ENCODE measurements around the gene NT5C2.

The NT5C2 gene

DNA sequence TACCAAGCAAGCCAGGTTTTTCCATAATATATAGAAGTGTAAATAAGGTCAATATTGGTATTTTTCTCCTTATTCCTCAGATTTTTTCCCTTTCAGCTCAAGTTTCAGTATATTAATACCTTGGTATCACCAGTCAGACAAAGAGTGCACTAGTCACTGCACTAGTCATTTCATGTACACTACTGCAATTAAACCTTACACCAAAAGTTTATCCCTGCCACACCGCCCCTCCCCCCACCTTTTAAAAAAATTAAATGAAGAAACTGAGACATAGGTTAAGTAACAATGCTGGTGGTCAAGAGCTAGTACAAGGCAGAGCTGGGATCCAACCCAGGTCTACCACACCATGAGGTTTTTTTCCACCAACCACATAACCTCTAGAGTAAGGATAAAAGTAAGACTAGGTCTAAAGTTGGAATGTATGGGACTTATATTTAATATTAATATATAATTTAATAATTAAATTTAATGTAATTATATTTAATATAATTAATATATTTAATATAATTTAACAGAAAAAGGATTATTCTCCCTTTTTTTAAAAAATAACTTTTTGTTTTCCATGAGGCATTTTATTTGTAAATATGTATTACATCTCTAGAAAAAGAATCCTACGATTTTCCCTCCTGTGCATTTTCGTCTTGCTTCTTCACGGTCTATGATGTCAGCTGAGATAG lies 68.5 kb downstream of the NT5C2 start:
- DNase-seq (ENCODE audit: low read depth): no peak

DNA sequence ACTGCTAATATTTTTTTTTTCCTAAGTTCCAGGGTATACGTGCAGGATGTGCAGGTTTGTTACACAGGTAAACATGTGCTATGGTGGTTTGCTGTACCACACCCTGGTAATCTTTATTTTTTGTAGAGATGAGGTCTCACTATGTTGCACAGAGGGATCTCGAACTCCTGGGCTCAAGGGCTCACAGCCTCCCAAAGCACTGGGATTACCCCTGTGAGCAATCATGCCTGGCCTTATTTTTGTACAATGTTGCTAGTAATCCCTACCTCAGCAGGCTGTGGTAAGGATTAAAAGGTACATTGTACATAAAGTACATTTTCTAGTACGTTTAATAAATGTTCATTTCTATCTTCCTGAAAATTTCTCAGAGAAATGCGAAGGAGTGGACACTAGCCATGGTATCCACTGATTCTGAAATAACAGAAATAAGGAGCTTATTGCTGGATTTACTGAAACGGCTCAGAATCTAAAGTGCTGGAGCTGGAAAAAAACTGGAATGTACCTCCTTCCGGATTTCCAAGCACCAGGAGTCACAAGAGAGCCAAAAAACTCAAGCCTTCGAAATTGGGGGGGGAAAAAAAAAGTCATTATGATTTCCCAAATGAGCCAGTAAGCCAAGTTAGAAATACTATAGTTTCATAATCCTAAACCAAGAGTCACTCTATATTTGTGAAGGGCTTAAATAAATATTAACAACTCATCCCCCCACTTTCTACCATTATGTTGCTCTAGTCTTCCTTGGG lies 69.6 kb downstream of the NT5C2 start:
- no peak for DNase-seq (ENCODE audit: low read depth)

DNA sequence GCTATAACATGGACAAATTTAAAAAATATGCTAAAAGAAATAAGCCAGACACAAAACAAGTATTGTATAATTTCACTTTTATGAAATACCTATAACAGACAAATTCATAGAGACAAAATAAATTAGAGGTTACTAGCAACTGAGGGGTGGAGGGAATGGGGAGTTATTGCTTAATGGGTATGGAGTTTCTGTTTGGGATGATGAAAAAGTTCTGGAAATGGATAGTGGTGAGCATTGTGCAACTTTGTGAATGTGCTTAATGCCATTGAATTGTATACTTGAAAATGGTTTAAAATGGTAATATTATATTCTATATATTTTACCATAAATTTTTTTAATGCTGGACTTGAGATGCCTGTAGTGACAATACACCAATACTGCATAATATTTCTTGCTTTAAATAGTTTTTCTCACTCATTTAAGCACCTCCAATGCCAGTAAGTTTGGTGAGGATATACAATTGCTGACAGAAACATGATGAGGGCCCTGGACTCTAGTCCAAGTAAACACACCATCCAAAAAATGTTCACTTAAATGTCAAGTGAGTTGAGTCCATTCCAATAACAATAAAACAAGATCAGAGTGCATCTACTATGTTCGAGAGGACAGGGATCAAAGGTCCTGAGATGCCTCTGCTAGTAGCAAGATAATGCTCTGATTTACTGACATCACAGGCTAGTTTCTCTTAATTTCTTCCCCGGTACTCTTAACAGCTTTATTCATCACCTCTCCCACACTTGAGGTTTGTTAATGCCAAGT lies 71.9 kb downstream of the NT5C2 start:
- no peak for DNase-seq (ENCODE audit: low read depth)

DNA sequence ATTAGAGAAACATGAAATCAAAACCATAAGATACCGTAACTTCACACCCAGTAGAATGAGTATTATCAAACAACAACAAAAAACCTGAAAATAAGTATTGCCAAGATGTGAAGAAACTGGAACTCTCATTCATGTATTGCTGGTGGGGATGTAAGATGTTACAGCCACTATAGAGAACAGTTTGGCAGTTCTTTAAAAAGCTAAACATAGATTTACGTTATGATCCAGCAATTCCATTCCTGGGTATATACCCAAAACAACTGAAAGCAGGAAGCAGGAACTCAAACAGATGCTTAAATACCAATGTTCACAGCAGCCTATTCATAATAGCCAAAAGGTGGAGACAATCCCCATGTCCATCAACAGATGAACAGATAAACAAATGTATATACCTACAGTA lies 72.5 kb downstream of the NT5C2 start:
- no peak for DNase-seq (ENCODE audit: low read depth)

DNA sequence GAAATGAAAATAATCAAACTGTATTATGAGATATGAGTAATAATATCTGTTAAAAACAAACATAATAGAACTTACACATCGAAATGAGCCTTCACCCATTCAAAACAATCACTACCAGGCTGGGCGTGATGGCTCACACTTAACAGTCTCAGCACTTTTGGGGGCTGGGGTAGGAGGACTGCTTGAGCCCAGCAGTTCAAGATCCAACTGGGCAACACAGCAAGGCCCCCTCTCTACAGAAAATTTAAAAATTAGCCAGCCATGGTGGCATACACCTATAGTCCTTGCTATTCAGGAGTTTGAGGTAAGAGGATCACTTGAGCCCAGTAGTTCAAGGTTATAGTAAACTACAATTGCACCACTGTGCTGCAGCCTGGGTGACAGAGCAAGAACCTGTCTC lies 75.8 kb downstream of the NT5C2 start:
- DNase-seq (ENCODE audit: low read depth): no peak

DNA sequence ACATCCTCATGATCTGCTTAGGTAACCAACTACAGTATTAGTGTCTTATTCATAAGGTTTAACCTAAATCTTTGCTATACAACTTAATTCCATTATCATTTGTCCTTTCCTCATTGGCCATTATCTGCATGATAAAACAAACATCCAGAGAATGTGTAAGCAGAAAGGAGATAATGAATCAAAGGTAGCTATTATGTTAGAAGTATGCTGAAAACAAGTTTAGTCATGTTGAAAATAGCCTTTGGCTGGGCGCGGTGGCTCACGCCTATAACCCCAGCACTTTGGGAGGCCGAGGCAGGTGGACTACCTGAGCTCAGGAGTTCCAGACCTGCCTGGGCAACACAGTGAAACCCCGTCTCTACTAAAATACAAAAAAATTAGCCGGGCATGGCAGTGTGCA lies 78.2 kb downstream of the NT5C2 start:
- DNase-seq (ENCODE audit: low read depth): no peak

DNA sequence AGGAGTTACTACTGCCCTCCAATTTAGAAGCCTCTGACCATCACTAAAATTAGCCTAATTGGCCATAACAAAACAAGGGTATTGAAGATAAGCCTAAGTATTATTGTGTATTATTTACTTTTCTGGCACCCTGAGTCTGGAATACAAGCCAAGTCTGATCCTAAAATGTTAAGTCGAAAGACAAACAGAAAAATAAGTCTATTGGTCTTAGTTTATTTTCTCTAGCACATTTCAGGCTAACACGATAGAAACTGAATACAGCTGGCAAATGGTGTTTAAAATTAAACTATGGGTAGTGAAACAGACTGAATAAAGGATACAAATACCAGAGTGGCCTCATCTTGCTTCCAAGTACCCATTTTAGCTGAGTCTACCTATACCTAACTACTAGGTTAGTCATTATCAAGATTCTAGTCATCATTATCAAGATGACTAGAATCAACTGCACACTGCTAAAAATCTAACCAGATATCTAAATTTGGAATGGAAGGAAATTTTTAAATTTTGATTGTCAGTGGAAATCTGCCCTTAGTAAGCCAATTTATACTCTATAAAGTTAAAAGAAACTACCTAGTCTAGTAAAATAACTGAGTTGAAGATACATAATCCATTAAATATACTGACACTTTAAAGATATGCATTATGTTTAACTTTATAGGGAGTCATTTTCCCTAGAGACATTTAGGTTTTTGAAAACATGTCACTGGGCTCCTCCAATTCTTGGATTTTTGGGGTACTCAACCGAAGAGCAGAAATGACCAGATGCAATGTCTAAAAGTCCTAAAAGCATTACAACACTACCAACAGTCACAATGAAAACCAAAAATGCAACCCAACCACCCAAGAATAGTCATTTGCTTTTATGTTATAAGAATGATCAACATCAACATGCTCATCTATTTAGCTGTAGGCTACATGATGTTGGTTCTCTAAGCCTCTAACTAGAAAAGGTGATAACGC lies 80.9 kb downstream of the NT5C2 start:
- DNase-seq (ENCODE audit: low read depth): no peak

DNA sequence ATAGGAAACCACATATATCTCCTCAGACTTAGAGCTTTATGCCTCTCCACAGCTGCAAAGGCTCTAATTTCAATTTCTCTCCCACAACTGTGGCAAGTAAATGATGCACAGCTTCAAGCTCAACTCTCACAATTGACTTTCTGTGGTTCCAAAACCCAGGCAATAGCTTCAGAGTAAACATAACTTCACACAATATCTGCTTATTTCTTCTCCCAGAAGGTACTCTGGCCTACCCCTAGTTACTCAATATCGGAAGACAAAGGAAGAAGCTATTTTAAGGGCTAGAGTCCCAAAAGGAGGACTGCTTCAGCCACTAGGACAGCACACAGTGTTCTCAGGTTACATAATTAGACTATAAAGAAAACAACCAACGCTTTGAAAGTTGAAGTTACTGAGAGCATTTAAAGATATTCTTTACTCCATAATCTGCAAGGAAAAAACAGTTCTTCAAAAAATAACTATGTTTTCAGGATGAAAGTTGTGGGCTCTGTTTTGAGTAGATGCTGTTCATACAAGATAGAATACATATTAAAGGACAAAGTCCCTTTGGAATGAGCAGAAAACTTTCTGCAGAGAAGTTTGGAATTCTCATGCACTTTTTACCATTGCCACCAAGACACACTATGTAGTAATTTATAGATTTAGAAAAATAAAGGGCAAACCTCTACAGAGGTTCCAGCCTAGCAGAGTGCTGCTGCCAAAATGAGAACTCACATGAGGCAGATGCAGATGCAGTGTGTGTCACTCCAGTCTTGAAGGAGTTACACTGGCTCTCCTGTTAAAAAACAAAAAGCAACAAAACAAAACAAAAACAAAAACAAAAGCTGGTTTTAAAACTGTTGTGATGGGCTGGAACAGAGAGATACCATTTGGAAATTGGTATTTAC lies 81.8 kb downstream of the NT5C2 start:
- no peak for DNase-seq (ENCODE audit: low read depth)

DNA sequence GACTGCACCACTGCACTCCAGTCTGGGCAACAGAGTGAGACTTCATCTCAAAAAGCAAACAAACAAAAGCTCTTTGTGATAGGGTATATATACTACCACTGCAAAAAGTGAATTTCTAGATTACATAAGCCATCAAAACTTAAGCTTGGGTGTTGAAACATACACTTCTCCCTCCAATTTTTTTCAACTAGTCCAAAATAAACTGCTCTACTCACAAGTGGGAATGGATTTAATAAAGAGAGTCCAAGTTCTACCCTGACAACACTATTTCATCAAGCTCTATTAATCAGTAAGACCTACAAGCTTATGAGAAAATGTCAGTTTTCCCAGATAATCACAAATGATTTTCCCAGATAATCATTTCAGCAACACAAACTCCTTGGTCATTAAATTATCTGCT lies 82.7 kb downstream of the NT5C2 start:
- no peak for DNase-seq (ENCODE audit: low read depth)

DNA sequence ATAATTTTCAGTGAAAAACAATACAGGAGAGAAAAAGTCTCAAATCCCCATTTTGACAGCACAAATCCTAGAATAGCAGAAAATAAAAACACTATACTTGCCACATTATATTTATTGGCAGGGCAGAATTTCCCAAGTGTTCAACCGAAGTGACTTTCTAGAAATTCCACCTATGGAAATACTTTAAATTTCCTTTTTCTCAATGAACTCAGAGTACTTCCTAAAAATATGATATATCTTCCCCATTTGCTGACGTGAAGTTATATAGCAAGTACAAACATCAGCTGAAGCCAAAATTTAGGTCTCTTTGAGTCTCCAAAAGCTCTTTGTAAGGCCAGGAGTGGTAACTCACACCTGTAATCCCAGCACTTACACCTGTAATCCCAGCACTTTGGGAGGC lies 83.3 kb downstream of the NT5C2 start:
- no peak for DNase-seq (ENCODE audit: low read depth)

DNA sequence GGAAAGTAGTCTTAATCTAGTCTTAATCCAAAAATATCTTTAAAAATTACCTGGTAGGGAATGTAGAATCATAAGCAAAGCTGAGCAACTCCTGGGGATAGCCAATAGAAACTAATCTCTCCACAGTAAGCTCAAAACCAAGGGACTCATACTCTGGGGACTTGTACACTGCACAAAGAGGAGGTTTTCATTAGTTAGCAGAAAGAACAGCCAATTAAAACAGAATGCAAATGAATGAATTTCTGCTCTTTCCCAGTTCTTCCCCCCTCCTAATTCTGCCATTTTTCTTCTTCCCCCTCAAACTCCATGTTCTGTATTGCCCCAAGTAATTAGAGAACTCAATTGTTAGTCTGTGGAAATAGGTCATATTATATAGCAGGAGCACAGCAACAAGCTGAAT lies 86.5 kb downstream of the NT5C2 start:
- DNase-seq (ENCODE audit: low read depth): no peak

DNA sequence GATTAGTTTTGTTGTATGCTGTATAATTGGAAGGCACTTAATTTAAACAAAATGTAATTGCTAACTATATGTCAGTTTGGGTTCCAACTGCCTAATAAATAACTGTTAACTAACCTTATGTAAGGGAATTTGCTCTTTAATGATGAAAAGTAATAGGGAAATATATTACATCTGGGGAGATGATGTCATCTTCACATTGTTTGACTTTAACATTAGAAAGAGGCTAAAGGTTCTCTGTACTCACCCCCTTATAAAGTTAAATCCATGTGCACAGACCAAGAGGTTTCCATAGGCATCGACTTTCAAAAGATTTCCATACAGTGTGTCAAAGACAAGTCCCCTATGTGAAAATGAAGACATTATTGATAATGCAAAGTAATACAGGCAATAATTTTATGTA lies 87.6 kb downstream of the NT5C2 start:
- DNase-seq (ENCODE audit: low read depth): no peak

DNA sequence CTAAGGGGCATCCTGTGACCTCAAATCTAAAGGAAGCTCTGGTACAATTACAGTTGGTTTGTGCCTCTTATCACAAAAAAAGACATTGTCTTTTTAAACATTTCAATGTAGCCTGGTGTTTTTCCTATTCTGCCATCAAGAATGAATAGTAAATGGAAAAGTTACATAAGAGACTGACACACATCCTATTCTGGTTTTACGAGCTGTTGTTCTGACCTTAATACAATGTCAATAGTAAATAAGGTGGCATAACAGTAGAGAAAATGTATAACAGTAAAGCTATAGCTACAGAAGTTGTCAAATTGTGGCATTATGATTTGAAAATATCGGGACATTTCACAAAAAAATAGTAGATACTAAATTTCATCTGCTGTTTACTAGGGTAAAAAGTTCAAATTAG lies 88.4 kb downstream of the NT5C2 start:
- DNase-seq (ENCODE audit: low read depth): no peak

DNA sequence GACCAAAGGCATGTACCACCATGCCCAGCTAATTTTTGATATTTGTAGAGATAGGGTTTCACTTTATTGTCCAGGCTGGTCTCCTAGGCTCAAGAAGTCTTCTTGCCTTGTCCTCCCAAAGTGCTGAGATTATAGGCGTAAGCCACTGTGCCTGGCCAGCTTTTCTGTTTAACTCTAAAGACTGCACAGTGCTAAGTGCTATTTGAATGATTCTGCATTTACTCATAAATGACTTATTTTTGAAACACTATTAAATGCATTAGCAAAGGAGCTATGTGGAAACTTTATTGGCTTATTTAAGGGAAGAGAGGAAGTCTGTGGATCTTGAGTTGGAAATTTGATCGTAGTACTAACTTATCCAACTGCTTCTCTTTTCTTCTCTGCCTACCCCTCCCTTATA lies 89.1 kb downstream of the NT5C2 start:
- no peak for DNase-seq (ENCODE audit: low read depth)

DNA sequence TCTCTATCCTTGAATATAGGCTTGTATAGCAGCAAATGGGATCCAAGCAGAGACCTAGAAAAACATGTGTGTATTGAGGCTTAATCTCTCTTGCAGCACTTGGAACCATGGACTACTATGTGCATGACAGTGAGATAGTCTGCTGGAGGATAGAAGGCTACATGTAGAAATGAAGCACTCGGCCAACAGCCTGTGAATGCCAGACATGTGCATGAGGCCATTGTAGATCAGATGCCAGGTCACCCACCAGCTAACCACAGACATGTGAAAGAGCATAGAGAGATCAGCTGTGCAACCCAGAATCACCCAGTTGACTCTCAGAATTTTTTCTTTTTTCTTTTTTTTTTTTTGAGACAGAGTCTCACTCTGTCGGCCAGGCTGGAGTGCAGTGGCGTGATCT lies 90.9 kb downstream of the NT5C2 start:
- DNase-seq (ENCODE audit: low read depth): no peak

DNA sequence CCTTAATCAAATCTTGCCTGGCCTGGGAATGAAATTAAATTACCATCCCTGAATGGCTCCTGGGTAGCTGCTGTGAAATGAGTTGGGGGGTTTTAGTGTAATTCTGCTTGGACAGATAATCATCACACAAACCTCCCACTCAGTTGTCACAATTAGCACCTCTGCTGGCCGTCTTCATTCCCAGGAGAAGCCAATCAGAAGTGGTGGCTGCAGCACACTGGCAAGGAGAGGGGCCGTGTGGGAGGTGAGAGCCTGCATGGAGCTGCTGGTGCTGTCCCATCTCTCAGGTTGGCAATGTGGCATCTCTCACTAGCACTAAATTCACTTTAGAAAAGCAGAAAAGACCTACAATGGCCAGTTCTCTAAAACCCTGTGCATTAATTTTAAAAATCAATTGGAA lies 92.5 kb downstream of the NT5C2 start:
- no peak for DNase-seq (ENCODE audit: low read depth)

DNA sequence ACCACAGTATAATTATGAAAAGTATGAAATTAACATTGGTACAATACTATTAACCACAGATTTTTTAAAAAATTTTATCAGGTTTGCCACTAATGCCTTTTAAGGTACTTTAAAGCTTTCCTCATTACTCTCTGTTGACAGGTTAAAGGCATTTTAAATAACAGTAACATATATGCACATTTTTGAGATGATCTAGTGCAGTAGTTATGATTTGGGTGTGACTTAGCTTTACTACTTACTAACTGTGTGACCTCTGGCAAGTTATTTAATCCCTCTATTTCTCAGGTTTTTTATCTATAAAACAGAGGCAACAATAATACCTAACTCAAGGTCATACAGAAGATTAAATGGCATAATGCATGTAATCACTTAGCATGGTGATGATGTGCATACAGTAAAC lies 94.8 kb downstream of the NT5C2 start:
- no peak for DNase-seq (ENCODE audit: low read depth)

DNA sequence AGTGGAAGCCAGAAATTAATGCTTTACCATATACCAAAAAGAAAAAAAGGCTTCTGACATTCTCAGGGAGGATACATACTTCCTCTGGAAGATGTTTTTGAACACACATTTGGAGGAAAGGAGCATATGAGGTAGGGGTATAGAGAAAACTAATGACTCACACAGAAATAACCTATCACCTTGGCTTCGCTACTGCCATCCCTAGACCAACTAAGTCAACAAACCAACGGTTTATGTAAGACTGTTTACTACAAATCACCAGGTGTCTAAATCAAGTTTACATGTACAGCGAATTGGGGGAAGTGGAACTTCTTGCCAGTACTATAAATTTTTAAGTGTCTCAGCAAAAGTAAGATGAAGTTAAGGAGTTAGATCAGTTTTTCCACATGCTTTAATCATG lies 96.9 kb downstream of the NT5C2 start:
- DNase-seq (ENCODE audit: low read depth): no peak

DNA sequence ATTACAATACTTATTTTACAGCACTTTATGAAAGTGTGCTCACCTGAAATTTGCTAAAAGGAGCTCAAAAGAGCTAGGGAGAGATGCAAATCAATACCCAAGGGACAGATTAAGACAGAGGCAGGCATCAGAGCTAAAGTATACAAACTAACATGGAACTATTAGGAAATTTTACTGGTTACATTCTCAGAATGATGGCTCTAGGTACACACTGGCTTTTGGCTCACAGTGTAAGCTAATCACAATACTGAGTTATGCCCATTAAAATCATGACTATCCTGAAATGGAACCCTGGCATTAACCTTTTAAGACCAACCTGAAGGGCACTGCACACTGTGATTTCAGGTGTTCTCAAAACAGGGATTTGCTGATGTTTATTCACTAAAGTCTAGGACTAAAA lies 98.1 kb downstream of the NT5C2 start:
- DNase-seq (ENCODE audit: low read depth): no peak

DNA sequence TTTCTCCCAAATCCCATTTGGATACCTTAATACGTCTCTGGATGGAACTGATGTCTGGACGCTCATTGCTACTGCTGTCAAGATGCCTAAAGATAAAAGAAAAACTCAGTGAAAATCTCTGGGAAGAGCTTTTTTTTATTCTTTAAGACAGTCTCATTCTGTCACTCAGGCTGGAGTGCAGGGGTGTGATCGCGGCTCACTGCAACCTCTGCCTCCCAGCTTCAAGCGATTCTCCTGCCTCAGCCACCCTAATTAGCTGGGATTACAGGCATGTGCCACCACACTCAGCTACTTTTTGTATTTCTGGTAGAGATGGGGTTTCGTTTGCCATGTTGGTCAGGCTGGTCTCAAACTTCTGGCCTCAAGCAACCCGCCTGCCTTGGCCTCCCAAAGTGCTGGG lies 102.2 kb downstream of the NT5C2 start:
- DNase-seq (ENCODE audit: low read depth): no peak

DNA sequence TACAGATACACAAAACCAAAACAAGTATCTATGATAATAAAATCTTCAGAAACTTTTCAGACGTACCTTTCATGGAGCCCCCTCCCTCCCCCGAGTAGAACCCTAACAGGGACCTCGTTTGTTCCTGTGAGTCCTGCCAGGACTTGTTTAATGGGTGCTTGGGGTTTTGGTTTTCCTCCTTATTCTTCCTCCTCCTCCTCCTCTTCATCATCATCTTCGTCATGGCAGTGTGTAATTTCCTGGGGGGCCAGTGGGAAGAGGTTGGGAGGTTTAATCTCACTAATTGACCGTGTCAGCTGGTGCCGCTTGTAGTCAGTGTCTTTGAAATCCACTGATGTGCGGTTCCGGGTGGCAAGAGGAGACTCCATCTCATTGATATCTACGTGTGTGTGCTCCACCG lies 103.6 kb downstream of the NT5C2 start:
- no peak for DNase-seq (ENCODE audit: low read depth)

Measured in activated T-cell treated with anti-CD3 and anti-CD28 coated beads for 24 hours (primary cell).